ES-I3 (cell line): ENCODE data around the gene FILIP1.

Source experiments
- H3K36me3 ChIP-seq: 2 replicates; pipeline ENCODE4 v1.6.1; 2013; ENCODE audit warnings: mild to moderate bottlenecking, low read length, control low read depth, moderate library complexity; ENCODE audit not compliant: insufficient read depth
- H3K4me1 ChIP-seq: 2 replicates; pipeline ENCODE4 v1.6.1; 2013; ENCODE audit warnings: mild to moderate bottlenecking, control low read depth, low read length; ENCODE audit not compliant: insufficient read depth
- H3K9ac ChIP-seq: 2 replicates; pipeline ENCODE4 v1.6.1; 2013; ENCODE audit warnings: low read depth, mild to moderate bottlenecking, low read length, moderate library complexity
- H3K9me3 ChIP-seq: 2 replicates; pipeline ENCODE4 v1.6.1; 2013; ENCODE audit warnings: mild to moderate bottlenecking, low read length, moderate library complexity; ENCODE audit not compliant: control insufficient read depth, insufficient read depth

FILIP1 gene

GRCh38 chr6:75378101-75378500 is 115.5 kb downstream of the FILIP1 start:
- no peaks in the 10 kb centered on the region for H3K36me3 ChIP-seq
- peaks cover 51% of the 10 kb centered on the region for H3K4me1 ChIP-seq
- no peaks in the 10 kb centered on the region for H3K9me3 ChIP-seq
- H3K9ac ChIP-seq, result no peak overlapping the region

- Histone ChIP-seq H3K9ac (no peak overlapping the region), H3K36me3 (no peaks in the 10 kb centered on the region), H3K4me1 (peaks cover 44% of the 10 kb centered on the region), H3K9me3 (no peaks in the 10 kb centered on the region)
These were observed 116.2 kb downstream of the FILIP1 start for GRCh38 chr6:75377386-75377785.

- Histone ChIP-seq H3K9me3 (no peaks in the 10 kb centered on the region), H3K4me1 (peaks cover 38% of the 10 kb centered on the region), H3K9ac (peak overlapping the region; percentile 38), H3K36me3 (no peaks in the 10 kb centered on the region)
These were observed 117.1 kb downstream of the FILIP1 start for GRCh38 chr6:75376347-75377024.

DNA sequence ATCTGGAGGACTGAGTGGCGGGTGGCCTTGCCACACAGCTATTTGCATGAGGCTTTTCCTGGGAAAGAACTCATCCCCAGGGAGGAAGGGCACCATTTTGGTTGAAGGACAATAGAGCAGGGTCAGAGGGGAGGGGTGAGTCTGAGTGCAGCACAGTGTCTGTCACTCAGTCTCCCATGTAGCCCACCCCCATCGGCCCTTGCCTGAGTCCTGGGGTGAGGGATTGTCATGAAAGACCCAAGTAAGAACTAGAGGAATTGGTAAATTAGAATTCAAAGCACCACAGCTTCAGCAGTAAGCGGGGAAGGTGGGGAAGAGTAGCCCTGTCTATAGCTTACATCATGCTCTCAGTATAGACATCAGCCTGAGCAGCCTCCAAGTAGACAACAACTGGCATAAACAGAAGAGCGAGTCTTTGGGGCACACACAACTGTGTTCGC is 118.6 kb downstream of the FILIP1 start:
- Histone ChIP-seq H3K4me1 (peaks cover 42% of the 10 kb centered on the region), H3K36me3 (no peaks in the 10 kb centered on the region), H3K9me3 (no peaks in the 10 kb centered on the region), H3K9ac (peak overlapping the region; percentile 8; the same call in 1 of the 2 replicates)

- H3K9me3 ChIP-seq, result no peaks in the 10 kb centered on the region
- H3K36me3 ChIP-seq, result no peaks in the 10 kb centered on the region
- H3K4me1 ChIP-seq, result peaks cover 48% of the 10 kb centered on the region
- no peak overlapping the region for H3K9ac ChIP-seq
These were observed 120.7 kb downstream of the FILIP1 start for GRCh38 chr6:75372884-75373283.

DNA sequence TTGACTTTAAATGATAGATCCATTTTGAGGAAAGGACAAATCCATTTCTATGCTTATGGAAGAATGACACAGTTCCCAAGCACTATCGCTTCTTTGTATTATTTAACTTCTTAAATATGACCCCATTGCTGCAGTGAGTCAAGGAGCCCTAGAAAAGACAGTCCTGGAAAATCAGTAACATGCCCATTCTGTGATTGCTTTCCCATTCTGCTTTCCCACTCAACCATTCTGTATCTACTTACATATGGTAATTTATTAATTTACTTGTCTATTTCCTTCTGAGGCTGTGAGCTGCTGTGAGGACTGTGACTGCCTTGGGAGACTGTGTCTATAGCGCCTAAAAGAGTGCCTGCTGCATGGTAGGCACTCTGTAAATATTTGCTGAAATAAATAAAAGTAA is 123.6 kb downstream of the FILIP1 start:
- no peaks in the 10 kb centered on the region for H3K9me3 ChIP-seq
- no peak overlapping the region for H3K9ac ChIP-seq
- H3K36me3 ChIP-seq, result no peaks in the 10 kb centered on the region

DNA sequence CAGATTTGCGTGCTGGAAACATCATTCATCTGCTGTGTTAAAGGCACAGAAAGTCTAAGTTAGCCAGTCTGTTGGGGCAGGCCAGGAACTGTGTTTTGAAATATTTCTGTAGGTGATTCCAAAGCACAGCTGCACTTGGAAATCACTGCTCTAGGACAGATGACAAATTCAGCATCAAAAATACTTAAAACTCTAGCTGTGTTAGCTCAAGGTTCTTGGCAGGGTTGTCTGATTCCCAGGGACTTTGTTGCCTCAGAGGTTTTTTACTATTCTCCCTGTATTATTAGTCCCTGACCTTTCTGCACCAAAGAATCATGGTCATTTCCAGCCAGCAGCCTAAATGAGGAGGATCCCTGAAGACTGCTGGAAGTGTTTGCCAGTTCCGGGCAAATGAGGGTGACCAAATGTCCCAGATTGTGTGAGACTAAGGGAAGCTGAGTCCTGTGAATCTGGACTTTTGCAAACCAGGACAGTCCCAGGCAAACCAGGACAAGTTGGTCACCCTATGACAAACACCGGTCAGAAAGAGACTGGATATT is 124.7 kb downstream of the FILIP1 start:
- no peak overlapping the region for H3K9ac ChIP-seq
- no peaks in the 10 kb centered on the region for H3K9me3 ChIP-seq
- H3K4me1 ChIP-seq, result peaks cover 16% of the 10 kb centered on the region
- H3K36me3 ChIP-seq, result no peaks in the 10 kb centered on the region

More for the DNA sequence above, 123.6 kb downstream of the FILIP1 start:
- peaks cover 21% of the 10 kb centered on the region for H3K4me1 ChIP-seq

GRCh38 chr6:75368151-75368779 is 125.3 kb downstream of the FILIP1 start:
- Histone ChIP-seq H3K36me3 (no peaks in the 10 kb centered on the region), H3K4me1 (peaks cover 16% of the 10 kb centered on the region), H3K9me3 (no peaks in the 10 kb centered on the region), H3K9ac (no peak overlapping the region)

- Histone ChIP-seq H3K9ac (no peak overlapping the region), H3K9me3 (no peaks in the 10 kb centered on the region), H3K36me3 (no peaks in the 10 kb centered on the region), H3K4me1 (peaks cover 2% of the 10 kb centered on the region; the same call in 1 of the 2 replicates)
These were observed 130.3 kb downstream of the FILIP1 start for GRCh38 chr6:75363304-75363703.

GRCh38 chr6:75353644-75354043 is 140.0 kb downstream of the FILIP1 start:
- no peak overlapping the region for H3K9ac ChIP-seq
- no peaks in the 10 kb centered on the region for H3K36me3 ChIP-seq
- peaks cover 4% of the 10 kb centered on the region; the same call in 1 of the 2 replicates for H3K4me1 ChIP-seq
- no peaks in the 10 kb centered on the region for H3K9me3 ChIP-seq

DNA sequence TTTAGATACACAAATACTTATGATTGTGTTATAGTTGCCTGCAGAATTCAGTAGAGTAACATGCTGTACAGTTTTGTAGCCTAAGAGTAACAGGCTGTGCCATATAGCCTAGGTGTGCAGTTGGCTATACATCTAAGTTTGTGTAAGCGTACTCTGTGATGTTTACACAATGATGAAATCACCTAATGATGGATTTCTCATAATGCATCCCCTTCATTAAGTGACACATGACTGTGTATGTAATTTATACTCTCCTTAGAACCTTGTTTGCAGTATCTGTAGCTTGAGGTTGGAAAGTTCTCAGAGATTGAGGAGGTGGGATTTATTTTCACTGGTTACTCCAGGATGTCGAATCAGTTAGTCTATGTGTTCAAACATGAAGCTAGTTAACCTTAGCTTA is 142.0 kb downstream of the FILIP1 start:
- peaks cover 5% of the 10 kb centered on the region; the same call in 1 of the 2 replicates for H3K4me1 ChIP-seq
- H3K36me3 ChIP-seq, result no peaks in the 10 kb centered on the region
- H3K9ac ChIP-seq, result no peak overlapping the region
- H3K9me3 ChIP-seq, result no peaks in the 10 kb centered on the region

GRCh38 chr6:75350808-75351207 is 142.8 kb downstream of the FILIP1 start:
- Histone ChIP-seq H3K4me1 (peaks cover 5% of the 10 kb centered on the region; the same call in 1 of the 2 replicates), H3K36me3 (no peaks in the 10 kb centered on the region), H3K9ac (no peak overlapping the region), H3K9me3 (no peaks in the 10 kb centered on the region)

- no peaks in the 10 kb centered on the region for H3K36me3 ChIP-seq
- peak overlapping the region; percentile 80; the same call in 1 of the 2 replicates for H3K9ac ChIP-seq
- peaks cover 5% of the 10 kb centered on the region; the same call in 1 of the 2 replicates for H3K4me1 ChIP-seq
- no peaks in the 10 kb centered on the region for H3K9me3 ChIP-seq
These were observed 143.4 kb downstream of the FILIP1 start for GRCh38 chr6:75350156-75350555.

DNA sequence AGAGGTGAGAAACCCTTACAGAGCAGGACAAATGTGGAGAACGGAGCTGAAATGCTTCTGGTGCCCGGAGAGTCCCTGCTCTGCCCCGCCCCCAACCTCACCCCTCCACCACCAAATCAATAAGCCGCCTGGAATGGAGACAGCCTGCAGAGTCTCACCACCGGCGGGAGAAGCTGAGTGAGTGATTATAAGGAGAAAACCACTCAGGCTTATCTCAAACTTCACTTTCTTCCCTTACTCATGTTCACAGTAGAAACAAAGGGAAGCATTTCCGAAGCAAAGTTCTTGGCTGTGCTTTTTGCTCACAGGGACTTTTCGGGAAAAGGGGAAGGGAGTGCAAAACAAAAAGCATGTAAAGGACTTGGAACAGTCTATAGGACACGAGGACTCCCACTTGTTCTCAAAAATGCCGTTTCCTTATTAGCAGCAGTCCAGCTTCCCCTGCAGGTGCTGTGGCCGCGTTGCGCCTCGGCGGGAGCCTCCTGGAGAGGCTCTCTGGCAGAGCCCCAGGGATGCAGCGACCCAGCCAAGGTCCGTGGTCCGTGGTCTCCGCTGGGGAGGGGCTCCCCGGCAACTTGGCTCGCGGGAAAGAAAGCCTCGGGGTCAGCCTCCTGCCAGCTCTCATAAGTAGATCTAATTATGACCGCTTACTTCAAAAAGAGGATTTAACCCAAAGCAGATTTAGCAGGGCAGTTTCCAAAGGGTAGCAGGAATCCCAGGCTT is 144.2 kb downstream of the FILIP1 start:
- peak overlapping the region; percentile 80 for H3K9ac ChIP-seq

More for the DNA sequence above, 144.2 kb downstream of the FILIP1 start:
- no peaks in the 10 kb centered on the region for H3K36me3 ChIP-seq
- no peaks in the 10 kb centered on the region for H3K9me3 ChIP-seq
- H3K4me1 ChIP-seq, result peaks cover 5% of the 10 kb centered on the region; the same call in 1 of the 2 replicates
